ENCODE results near the gene CREG2. TPM values are rescaled to one million over a fixed set of nuclear protein-coding genes. Genes with fewer than 3 reads are reported as not detected.

The CREG2 gene
- total and polyA plus RNA-seq, 2 experiments from 2014 or later = 0.15 to 0.22 TPM

GRCh38 chr2:101409699-101410098 lies 22.4 kb upstream of the CREG2 start:
- Histone ChIP-seq H3K9ac (no peak overlapping the region), H3K9me2 (ENCODE audit: insufficient read depth) (no peaks in the 10 kb centered on the region), H3F3A (ENCODE audit: insufficient read depth) (peaks cover 6% of the 10 kb centered on the region; the same call in 1 of the 2 replicates), H3K4me1 (ENCODE audit: insufficient read depth) (0 out of 2 replicates have a peak, but pooled peaks cover 3% of the 10 kb centered on the region), H3K27me3 (replicated peaks; ENCODE audit: insufficient read depth) (no peaks in the 10 kb centered on the region), H2AFZ (no peak overlapping the region), H3K27ac (no peak overlapping the region), H3K4me2 (ENCODE audit: unreplicated experiment) (no peak overlapping the region), H4K20me1 (ENCODE audit: insufficient read depth) (no peaks in the 10 kb centered on the region), H3K36me3 (ENCODE audit: low read depth) (0 out of 2 replicates have a peak, but pooled peaks cover 6% of the 10 kb centered on the region), H3K79me2 (ENCODE audit: insufficient read depth) (no peaks in the 10 kb centered on the region), H3K4me3 (no peak overlapping the region), H3K9me3 (ENCODE audit: low read depth) (no peaks in the 10 kb centered on the region)
- DNase-seq = no peak
- no peak for TF ChIP-seq EZH2phosphoT487 (IDR thresholded peaks at IDR 0.05; ENCODE audit: insufficient read depth, low read depth)
- TF ChIP-seq EZH2 (IDR thresholded peaks at IDR 0.05; ENCODE audit: insufficient read depth, poor library complexity, severe bottlenecking) = no peak
- WGBS, 2 experiments (ENCODE audit: low coverage in 1 of 2, low lambda C conversion rate in 2 of 2, missing lambda C conversion rate in 2 of 2) = 96 to 98% methylated on average over 5 of the region's 5 CpGs
- in situ Hi-C loops (cut with MboI) = loop anchor here (10.0 kb wide), 2 partner anchors 285 to 435 kb away; partner anchors contain the start of gene MAP4K4

DNA sequence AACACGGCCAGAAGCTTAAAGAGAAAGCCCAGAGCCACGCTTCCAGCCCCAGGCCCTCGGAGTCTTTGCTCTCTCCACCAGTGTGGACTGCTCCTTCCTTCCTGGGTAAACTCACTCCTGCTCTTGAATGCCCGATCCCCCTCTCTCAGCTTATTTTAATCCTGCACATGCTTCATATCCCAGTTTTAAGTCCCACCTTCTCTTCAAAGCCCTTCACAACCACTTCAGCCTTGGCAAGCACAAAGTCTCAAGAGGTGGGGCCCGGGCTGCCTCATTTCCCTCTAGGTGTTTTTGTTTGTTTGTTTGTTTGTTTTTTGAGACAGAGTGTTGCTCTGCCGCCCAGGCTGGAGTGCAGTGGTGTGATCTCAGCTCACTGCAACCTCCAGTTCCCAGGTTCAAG lies 21.6 kb upstream of the CREG2 start:
- H3K9ac ChIP-seq = no peak overlapping the region
- TF ChIP-seq EZH2 (IDR thresholded peaks at IDR 0.05; ENCODE audit: insufficient read depth, poor library complexity, severe bottlenecking) (no peak), EZH2phosphoT487 (IDR thresholded peaks at IDR 0.05; ENCODE audit: insufficient read depth, low read depth) (no peak)
- 0 out of 2 replicates have a peak, but pooled peaks cover 6% of the 10 kb centered on the region for H3K36me3 ChIP-seq (ENCODE audit: low read depth)
- H2AFZ ChIP-seq = no peak overlapping the region
- no peaks in the 10 kb centered on the region for H4K20me1 ChIP-seq (ENCODE audit: insufficient read depth)
- H3K9me2 ChIP-seq (ENCODE audit: insufficient read depth) = no peaks in the 10 kb centered on the region
- in situ Hi-C loops (cut with MboI) = no loop called here
- no peak for DNase-seq
- no peaks in the 10 kb centered on the region for H3K27me3 ChIP-seq (replicated peaks; ENCODE audit: insufficient read depth)
- no peaks in the 10 kb centered on the region for H3K9me3 ChIP-seq (ENCODE audit: low read depth)
- WGBS, 2 experiments (ENCODE audit: low coverage in 1 of 2, low lambda C conversion rate in 2 of 2, missing lambda C conversion rate in 2 of 2) = 94 to 100% methylated on average over 6 of the region's 6 CpGs
- no peak overlapping the region for H3K4me2 ChIP-seq (ENCODE audit: unreplicated experiment)
- H3K27ac ChIP-seq = no peak overlapping the region
- no peaks in the 10 kb centered on the region for H3K79me2 ChIP-seq (ENCODE audit: insufficient read depth)
- 0 out of 2 replicates have a peak, but pooled peaks cover 3% of the 10 kb centered on the region for H3K4me1 ChIP-seq (ENCODE audit: insufficient read depth)
- H3F3A ChIP-seq (ENCODE audit: insufficient read depth) = peaks cover 6% of the 10 kb centered on the region; the same call in 1 of the 2 replicates
- H3K4me3 ChIP-seq = no peak overlapping the region

DNA sequence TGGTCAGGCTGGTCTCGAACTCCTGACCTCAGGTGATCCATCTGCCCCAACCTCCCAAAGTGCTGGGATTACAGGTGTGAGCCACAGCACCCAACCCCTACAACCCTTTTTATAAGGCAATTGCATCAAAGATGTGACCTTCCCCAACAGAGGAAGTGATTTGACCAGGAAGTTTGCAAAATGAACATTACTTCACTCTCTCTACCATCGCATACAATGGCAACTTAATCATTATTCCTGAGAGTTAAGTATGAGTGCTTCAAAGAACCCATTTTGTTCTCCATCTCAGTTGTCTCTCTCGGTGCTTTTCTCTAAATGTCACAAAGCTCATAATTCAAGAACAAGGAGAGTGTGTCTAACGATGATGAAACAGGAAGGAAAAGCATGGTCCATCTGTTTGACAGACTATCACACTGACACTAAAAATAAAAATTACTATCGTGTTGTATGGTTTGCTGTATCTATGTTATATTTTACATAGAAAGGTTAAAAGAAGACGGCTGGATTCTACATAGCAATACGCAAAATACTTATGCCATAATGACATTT lies 18.1 kb upstream of the CREG2 start:
- no peaks in the 10 kb centered on the region for H3K9me2 ChIP-seq (ENCODE audit: insufficient read depth)
- peaks cover 6% of the 10 kb centered on the region; the same call in 1 of the 2 replicates for H3F3A ChIP-seq (ENCODE audit: insufficient read depth)
- no peak overlapping the region for H2AFZ ChIP-seq
- H3K27me3 ChIP-seq (replicated peaks; ENCODE audit: insufficient read depth) = no peaks in the 10 kb centered on the region
- no peaks in the 10 kb centered on the region for H3K79me2 ChIP-seq (ENCODE audit: insufficient read depth)
- no peaks in the 10 kb centered on the region for H3K9me3 ChIP-seq (ENCODE audit: low read depth)
- H3K27ac ChIP-seq = no peak overlapping the region
- no peak overlapping the region for H3K4me3 ChIP-seq
- no peak overlapping the region for H3K9ac ChIP-seq
- DNase-seq = no peak
- no peak overlapping the region for H3K4me2 ChIP-seq (ENCODE audit: unreplicated experiment)
- WGBS, 2 experiments (ENCODE audit: low coverage in 1 of 2, low lambda C conversion rate in 2 of 2, missing lambda C conversion rate in 2 of 2) = 95 to 98% methylated on average over 7 of the region's 7 CpGs
- in situ Hi-C loops (cut with MboI) = no loop called here
- TF ChIP-seq EZH2 (IDR thresholded peaks at IDR 0.05; ENCODE audit: insufficient read depth, poor library complexity, severe bottlenecking) = no peak
- no peak for TF ChIP-seq EZH2phosphoT487 (IDR thresholded peaks at IDR 0.05; ENCODE audit: insufficient read depth, low read depth)
- H3K36me3 ChIP-seq (ENCODE audit: low read depth) = 0 out of 2 replicates have a peak, but pooled peaks cover 6% of the 10 kb centered on the region
- 0 out of 2 replicates have a peak, but pooled peaks cover 3% of the 10 kb centered on the region for H3K4me1 ChIP-seq (ENCODE audit: insufficient read depth)
- H4K20me1 ChIP-seq (ENCODE audit: insufficient read depth) = no peaks in the 10 kb centered on the region

DNA sequence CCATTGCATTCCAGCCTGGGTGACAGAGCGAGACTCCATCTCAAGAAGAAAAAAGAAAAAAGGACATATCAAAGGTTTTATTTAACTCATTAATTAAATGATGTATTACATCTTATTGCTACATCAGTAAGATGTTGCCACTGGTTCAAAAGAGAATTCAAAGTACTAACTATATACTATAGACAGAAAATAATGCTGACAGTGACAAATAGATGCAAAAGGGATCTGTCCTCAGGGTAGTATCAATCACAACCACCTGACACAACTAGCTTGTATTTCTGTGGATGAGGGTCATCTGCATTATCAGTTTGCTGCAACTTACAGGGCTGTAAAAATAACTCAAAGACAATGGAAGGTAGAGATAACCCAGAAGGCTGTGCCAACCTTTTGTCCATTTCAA lies 16.4 kb upstream of the CREG2 start:
- H3K79me2 ChIP-seq (ENCODE audit: insufficient read depth) = no peaks in the 10 kb centered on the region
- DNase-seq = no peak
- peaks cover 13% of the 10 kb centered on the region; the same call in 1 of the 2 replicates for H3F3A ChIP-seq (ENCODE audit: insufficient read depth)
- no peak overlapping the region for H3K4me3 ChIP-seq
- no peaks in the 10 kb centered on the region for H3K9me2 ChIP-seq (ENCODE audit: insufficient read depth)
- H3K27ac ChIP-seq = no peak overlapping the region
- 100% methylated on average over 1 of the region's 1 CpG for WGBS, 2 experiments (ENCODE audit: low coverage in 1 of 2, low lambda C conversion rate in 2 of 2, missing lambda C conversion rate in 2 of 2)
- H3K27me3 ChIP-seq (replicated peaks; ENCODE audit: insufficient read depth) = no peaks in the 10 kb centered on the region
- no peak overlapping the region for H3K9ac ChIP-seq
- H3K9me3 ChIP-seq (ENCODE audit: low read depth) = no peaks in the 10 kb centered on the region
- H3K4me2 ChIP-seq (ENCODE audit: unreplicated experiment) = no peak overlapping the region
- no peak overlapping the region for H2AFZ ChIP-seq
- 0 out of 2 replicates have a peak, but pooled peaks cover 3% of the 10 kb centered on the region for H3K4me1 ChIP-seq (ENCODE audit: insufficient read depth)
- in situ Hi-C loops (cut with MboI) = no loop called here
- 0 out of 2 replicates have a peak, but pooled peaks cover 6% of the 10 kb centered on the region for H3K36me3 ChIP-seq (ENCODE audit: low read depth)
- TF ChIP-seq EZH2 (IDR thresholded peaks at IDR 0.05; ENCODE audit: insufficient read depth, poor library complexity, severe bottlenecking) (no peak), EZH2phosphoT487 (IDR thresholded peaks at IDR 0.05; ENCODE audit: insufficient read depth, low read depth) (no peak)
- H4K20me1 ChIP-seq (ENCODE audit: insufficient read depth) = no peaks in the 10 kb centered on the region

Data from GM23248 (cell line).